Tibial artery (tissue), 4 donors: ENCODE measurements around the gene ARHGEF3.

Experiments
- DNase-seq, 2 donors: peaks; one replicate each; pipeline ENCODE4 v3.0.0-alpha.2; 2019
- H3K27ac ChIP-seq, 2 donors: fragments of 200-600 bp; sonication (generic) in 1 of 2; 1 replicate in 1 of 2; 2 replicates in 1 of 2; pipeline ENCODE4 v1.5.1; 2018 to 2019; ENCODE audit warnings: mild to moderate bottlenecking in 1 of 2
- H3K27me3 ChIP-seq, 2 donors: fragments of 200-600 bp; sonication (generic) in 1 of 2; one replicate each; pipeline versions ENCODE4 v1.5.1 to v1.6.0; 2016 to 2019
- H3K36me3 ChIP-seq, 3 donors: fragments of 200-600 bp; sonication (generic) in 2 of 3; one replicate each; pipeline ENCODE4 v1.5.1; 2016 to 2019; ENCODE audit warnings: mild to moderate bottlenecking in 2 of 3
- H3K4me1 ChIP-seq, 4 donors: fragments of 200-600 bp; sonication (generic) in 2 of 4; 1 replicate in 3 of 4; 2 replicates in 1 of 4; pipeline ENCODE4 v1.5.1; 2016 to 2019
- H3K4me3 ChIP-seq, 2 donors: fragments of 200-600 bp; sonication (generic) in 1 of 2; 1 replicate in 1 of 2; 2 replicates in 1 of 2; pipeline ENCODE4 v1.5.1; 2018 to 2019; ENCODE audit warnings: mild to moderate bottlenecking in 2 of 2
- H3K9me3 ChIP-seq, 3 donors: fragments of 200-600 bp; sonication (generic) in 1 of 3; one replicate each; pipeline ENCODE4 v1.5.1; 2016 to 2019
- intact Hi-C: fragments of 100-400 bp; cut with DNase I; formaldehyde crosslinking; loops from one replicate; pipeline ENCODE4 v1.15.0; 2023; ENCODE audit warnings: low total_unique reads
- TF ChIP-seq, protein P1 (sequence below), 2 experiments: fragments of 200-600 bp in 1 of 2; fragments of 450-650 bp in 1 of 2; IDR thresholded peaks; one replicate each; pipeline ENCODE4 v1.5.1; 2017 to 2019; ENCODE audit warnings: antibody characterized with exemption in 2 of 2, mild to moderate bottlenecking in 1 of 2, moderate library complexity in 1 of 2

Gene ARHGEF3

DNA sequence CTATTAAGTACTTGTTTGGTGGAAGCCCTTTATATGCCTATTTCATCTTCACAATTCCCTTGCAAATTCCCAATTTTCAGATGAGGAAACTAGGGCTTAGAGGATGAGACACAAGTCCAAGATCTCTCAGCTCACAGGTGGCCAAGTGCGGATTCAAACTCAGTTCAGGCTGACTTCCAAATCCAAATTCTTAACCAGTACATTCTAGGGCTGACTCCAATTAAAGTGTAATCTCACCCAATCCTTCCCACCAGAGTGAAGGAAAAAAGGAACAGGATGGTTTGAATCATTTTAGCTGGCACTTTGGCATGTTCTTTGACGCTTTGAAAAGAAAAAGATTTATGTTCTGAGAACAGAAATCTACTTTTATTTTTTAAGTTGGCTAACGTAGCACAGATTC lies 12.7 kb downstream of the ARHGEF3 start:
- no peak for DNase-seq
- peaks cover 0 to 24% (median 9%) of the 10 kb centered on the region in 4 donors for H3K4me1 ChIP-seq
- no peaks in the 10 kb centered on the region for H3K27me3 ChIP-seq
- H3K36me3 ChIP-seq, result no peaks in the 10 kb centered on the region
- H3K4me3 ChIP-seq, result no peak overlapping the region
- intact Hi-C loops, result no loop called here
- H3K9me3 ChIP-seq, result no peaks in the 10 kb centered on the region
- no peak overlapping the region for H3K27ac ChIP-seq
- TF ChIP-seq, protein P1, sequence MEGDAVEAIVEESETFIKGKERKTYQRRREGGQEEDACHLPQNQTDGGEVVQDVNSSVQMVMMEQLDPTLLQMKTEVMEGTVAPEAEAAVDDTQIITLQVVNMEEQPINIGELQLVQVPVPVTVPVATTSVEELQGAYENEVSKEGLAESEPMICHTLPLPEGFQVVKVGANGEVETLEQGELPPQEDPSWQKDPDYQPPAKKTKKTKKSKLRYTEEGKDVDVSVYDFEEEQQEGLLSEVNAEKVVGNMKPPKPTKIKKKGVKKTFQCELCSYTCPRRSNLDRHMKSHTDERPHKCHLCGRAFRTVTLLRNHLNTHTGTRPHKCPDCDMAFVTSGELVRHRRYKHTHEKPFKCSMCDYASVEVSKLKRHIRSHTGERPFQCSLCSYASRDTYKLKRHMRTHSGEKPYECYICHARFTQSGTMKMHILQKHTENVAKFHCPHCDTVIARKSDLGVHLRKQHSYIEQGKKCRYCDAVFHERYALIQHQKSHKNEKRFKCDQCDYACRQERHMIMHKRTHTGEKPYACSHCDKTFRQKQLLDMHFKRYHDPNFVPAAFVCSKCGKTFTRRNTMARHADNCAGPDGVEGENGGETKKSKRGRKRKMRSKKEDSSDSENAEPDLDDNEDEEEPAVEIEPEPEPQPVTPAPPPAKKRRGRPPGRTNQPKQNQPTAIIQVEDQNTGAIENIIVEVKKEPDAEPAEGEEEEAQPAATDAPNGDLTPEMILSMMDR (IDR thresholded peaks at IDR 0.05), result no peak

GRCh38 chr3:56788521-56788920 lies 13.2 kb downstream of the ARHGEF3 start:
- no peak overlapping the region for H3K27ac ChIP-seq
- no peaks in the 10 kb centered on the region for H3K36me3 ChIP-seq
- no peaks in the 10 kb centered on the region for H3K9me3 ChIP-seq
- H3K4me3 ChIP-seq, result no peak overlapping the region
- TF ChIP-seq, protein P1 (IDR thresholded peaks at IDR 0.05), result no peak
- DNase-seq, result no peak
- peaks cover 0 to 30% (median 14%) of the 10 kb centered on the region in 4 donors for H3K4me1 ChIP-seq
- H3K27me3 ChIP-seq, result no peaks in the 10 kb centered on the region
- intact Hi-C loops, result no loop called here

DNA sequence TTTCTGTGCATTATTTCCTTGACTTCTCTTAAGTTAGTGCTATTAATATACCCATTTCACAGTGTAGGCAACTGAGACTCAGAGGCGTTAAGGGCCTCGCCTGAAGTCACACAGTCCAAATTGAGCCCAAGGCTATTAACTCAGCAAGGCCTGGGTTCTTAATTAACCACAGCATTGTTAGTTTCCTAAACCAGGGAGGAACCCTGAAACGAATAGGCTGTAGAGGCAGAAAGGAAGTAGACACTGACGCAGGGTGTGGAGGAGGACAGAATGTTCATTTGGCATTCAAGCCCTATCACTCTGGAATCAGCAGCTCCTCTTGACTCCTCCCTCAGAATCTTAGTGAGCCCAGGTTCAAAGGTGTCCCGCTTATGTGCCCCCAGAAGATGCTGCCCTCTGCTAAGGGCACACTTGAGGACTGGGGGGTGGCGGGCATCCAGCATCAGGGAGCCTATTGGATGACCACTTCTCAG lies 13.9 kb downstream of the ARHGEF3 start:
- intact Hi-C loops, result no loop called here
- Histone ChIP-seq H3K27ac (no peak overlapping the region), H3K27me3 (no peaks in the 10 kb centered on the region), H3K4me1 (peaks cover 5 to 37% (median 21%) of the 10 kb centered on the region in 4 donors), H3K36me3 (no peaks in the 10 kb centered on the region), H3K9me3 (no peaks in the 10 kb centered on the region), H3K4me3 (no peak overlapping the region)
- TF ChIP-seq, protein P1 (IDR thresholded peaks at IDR 0.05), result no peak
- no peak for DNase-seq

DNA sequence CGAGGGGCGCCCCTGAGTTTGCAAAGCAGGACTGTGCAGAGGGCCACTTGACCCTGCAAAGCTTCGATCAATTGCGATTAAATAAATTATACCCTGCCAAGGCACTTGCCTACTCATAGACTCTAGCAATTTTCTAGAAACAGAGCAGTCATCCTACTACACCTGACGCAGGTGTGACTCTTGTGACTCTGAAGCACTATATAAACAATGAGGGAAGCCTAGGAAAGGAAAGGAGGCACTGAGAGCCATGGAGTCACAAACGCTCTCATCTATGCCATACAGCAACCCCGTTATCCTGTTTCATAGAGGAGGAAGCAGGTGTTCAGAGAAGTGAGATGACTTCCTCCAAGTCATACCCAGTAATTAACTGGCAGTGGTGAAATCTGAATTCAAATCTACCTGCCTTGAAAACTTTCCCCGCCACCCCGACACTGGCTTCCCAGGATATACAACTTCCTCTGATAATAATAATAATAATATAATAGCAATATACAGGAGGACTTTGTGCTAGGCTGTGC lies 14.4 kb downstream of the ARHGEF3 start:
- DNase-seq, result no peak
- Histone ChIP-seq H3K27me3 (no peaks in the 10 kb centered on the region), H3K36me3 (no peaks in the 10 kb centered on the region), H3K4me3 (no peak overlapping the region), H3K9me3 (no peaks in the 10 kb centered on the region), H3K27ac (no peak overlapping the region), H3K4me1 (peaks cover 5 to 42% (median 24%) of the 10 kb centered on the region in 4 donors)
- TF ChIP-seq, protein P1 (IDR thresholded peaks at IDR 0.05), result no peak
- intact Hi-C loops, result no loop called here

DNA sequence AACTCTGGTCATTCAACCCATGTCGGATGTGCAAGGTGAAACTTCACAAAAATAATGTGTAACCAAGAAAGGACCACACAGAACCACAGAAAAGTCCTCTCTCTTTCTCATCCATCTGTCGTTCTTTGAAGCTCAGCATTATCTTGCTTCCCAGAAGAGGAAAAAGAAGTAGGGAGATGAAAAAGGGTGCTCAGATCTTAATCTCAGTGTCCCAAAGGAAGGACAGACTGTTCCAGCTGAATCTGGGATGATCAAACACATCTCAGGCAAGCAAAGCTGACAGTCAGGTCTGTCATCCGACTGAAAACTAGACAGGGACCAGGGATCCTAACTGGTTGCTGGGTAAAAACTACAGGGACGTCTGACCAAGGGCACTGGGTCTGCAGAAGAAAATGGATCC lies 16.2 kb downstream of the ARHGEF3 start:
- DNase-seq, result no peak
- H3K4me1 ChIP-seq, result peaks cover 5 to 43% (median 24%) of the 10 kb centered on the region in 4 donors
- no peak overlapping the region for H3K4me3 ChIP-seq
- no peaks in the 10 kb centered on the region for H3K36me3 ChIP-seq
- H3K27me3 ChIP-seq, result no peaks in the 10 kb centered on the region
- intact Hi-C loops, result no loop called here
- TF ChIP-seq, protein P1 (IDR thresholded peaks at IDR 0.05), result no peak
- H3K9me3 ChIP-seq, result no peaks in the 10 kb centered on the region
- H3K27ac ChIP-seq, result no peak overlapping the region
